K562 (cell line): ENCODE data around the gene YAF2. TPM values are rescaled to one million over a fixed set of nuclear protein-coding genes. Genes with fewer than 3 reads are reported as not detected.

ENCODE experiments used
- EGR1 ChIP-seq: fragments of 450-650 bp; conservative IDR thresholded peaks from 2 replicates; pipeline ENCODE4 v1.6.1; 2017; ENCODE audit warnings: mild to moderate bottlenecking
- ETS1 ChIP-seq: conservative IDR thresholded peaks from 2 replicates; pipeline ENCODE4 v1.6.1; 2011; ENCODE audit warnings: low read depth, mild to moderate bottlenecking, low read length; ENCODE audit not compliant: control insufficient read depth
- FIP1L1 ChIP-seq: fragments of 200-400 bp; formaldehyde crosslinking; IDR thresholded peaks from 2 replicates; pipeline ENCODE4 v1.6.1; 2018; ENCODE audit warnings: mild to moderate bottlenecking, low read depth, low read length; ENCODE audit not compliant: poor library complexity, severe bottlenecking
- FOXJ3 ChIP-seq: sonication (generic); formaldehyde crosslinking; IDR thresholded peaks from 2 replicates; pipeline ENCODE4 v1.4.0; 2020; ENCODE audit warnings: mild to moderate bottlenecking, missing genetic modification reagents
- GTF2F1 ChIP-seq: IDR thresholded peaks from 2 replicates; pipeline ENCODE4 v1.6.1; 2011; ENCODE audit warnings: low read depth, low read length, improper control_type of control experiment
- HNRNPK ChIP-seq: fragments of 200-400 bp; formaldehyde crosslinking; IDR thresholded peaks from one replicate; pipeline ENCODE4 v1.6.1; 2018; ENCODE audit warnings: mild to moderate bottlenecking, low read depth, low read length; ENCODE audit not compliant: poor library complexity, severe bottlenecking
- IRF2 ChIP-seq: sonication (generic); formaldehyde crosslinking; IDR thresholded peaks from 2 replicates; pipeline ENCODE4 v1.8.1; 2022; ENCODE audit warnings: mild to moderate bottlenecking, missing genetic modification reagents
- JUN ChIP-seq, 2 experiments: sonication (generic) in 1 of 2; formaldehyde crosslinking in 1 of 2; IDR thresholded peaks; 2 replicates each; pipeline versions ENCODE4 v1.6.1 to v1.8.0; 2012 to 2022; ENCODE audit warnings: borderline replicate concordance in 2 of 2, mild to moderate bottlenecking in 2 of 2, improper control_type of control experiment in 1 of 2, low read depth in 1 of 2, low read length in 1 of 2, missing genetic modification reagents in 1 of 2
- KAT2B ChIP-seq: IDR thresholded peaks from one replicate; pipeline ENCODE4 v1.6.1; 2012; ENCODE audit warnings: low read depth, mild to moderate bottlenecking, control low read depth, inconsistent platforms, low read length, moderate library complexity
- LCOR ChIP-seq: sonication (generic); formaldehyde crosslinking; IDR thresholded peaks from 2 replicates; pipeline ENCODE4 v1.8.0; 2022; ENCODE audit warnings: mild to moderate bottlenecking, missing genetic modification reagents
- MXD1 ChIP-seq: fragments of 250-450 bp; sonication (Bioruptor Pico); IDR thresholded peaks from 2 replicates; pipeline ENCODE4 v1.8.0; 2021; ENCODE audit warnings: borderline replicate concordance, mild to moderate bottlenecking, moderate library complexity; ENCODE audit not compliant: poor library complexity, severe bottlenecking
- RBM34 ChIP-seq: fragments of 200-400 bp; formaldehyde crosslinking; IDR thresholded peaks from 2 replicates; pipeline ENCODE4 v1.6.1; 2018; ENCODE audit warnings: low read length, borderline replicate concordance; ENCODE audit not compliant: insufficient read depth
- RFX1 ChIP-seq: fragments of 450-650 bp; IDR thresholded peaks from 2 replicates; pipeline ENCODE4 v1.6.1; 2016; ENCODE audit warnings: mild to moderate bottlenecking, moderate library complexity
- RHOXF2B ChIP-seq: fragments of 250-450 bp; sonication (Bioruptor Pico); conservative IDR thresholded peaks from 2 replicates; pipeline ENCODE4 v1.5.1; 2021
- SMARCC2 ChIP-seq: fragments of 450-650 bp; IDR thresholded peaks from 2 replicates; pipeline ENCODE4 v1.6.1; 2017; ENCODE audit warnings: antibody characterized with exemption, moderate library complexity, mild to moderate bottlenecking, low read depth
- SNAPC5 ChIP-seq: fragments of 250-450 bp; sonication (Bioruptor Pico); IDR thresholded peaks from 2 replicates; pipeline ENCODE4 v1.8.0; 2021; ENCODE audit warnings: moderate library complexity, mild to moderate bottlenecking, inconsistent platforms
- SRF ChIP-seq, 2 experiments: fragments of 250-450, 450-650 bp in 1 of 2; sonication (Bioruptor Pico) in 1 of 2; sonication (generic) in 1 of 2; formaldehyde crosslinking; IDR thresholded peaks; 2 replicates each; pipeline versions ENCODE4 v1.5.0 to v1.5.1; 2020 to 2022; ENCODE audit warnings: mild to moderate bottlenecking in 1 of 2, missing genetic modification reagents in 1 of 2
- SRSF1 ChIP-seq: fragments of 200-400 bp; formaldehyde crosslinking; IDR thresholded peaks from 2 replicates; pipeline ENCODE4 v1.6.1; 2017; ENCODE audit warnings: mild to moderate bottlenecking, low read depth, low read length, moderate library complexity
- TRIM25 ChIP-seq: fragments of 450-650 bp; IDR thresholded peaks from 2 replicates; pipeline ENCODE4 v1.7.0; 2016; ENCODE audit warnings: borderline replicate concordance
- ZBTB2 ChIP-seq: fragments of 450-650 bp; IDR thresholded peaks from 2 replicates; pipeline ENCODE4 v1.6.1; 2016; ENCODE audit warnings: antibody characterized with exemption
- ZNF217 ChIP-seq: sonication (generic); formaldehyde crosslinking; IDR thresholded peaks from 2 replicates; pipeline ENCODE4 v1.8.0; 2022; ENCODE audit warnings: mild to moderate bottlenecking, missing genetic modification reagents
- ZSCAN29 ChIP-seq: fragments of 450-650 bp; IDR thresholded peaks from 2 replicates; pipeline ENCODE4 v1.6.1; 2017
- polyA plus RNA-seq, 8 experiments: library from polyadenylated mRNA; depleted of rRNA in 4 of 8; stranded (reverse) in 5 of 8; unstranded in 3 of 8; fragments of >200 nt; fragmentation: Nextera tagmentation in 2 of 8; fragmentation: Illumina TruSeq in 1 of 8; extraction: Ambion mirVana in 2 of 8; extraction: Trizol in 1 of 8; gene quantifications; 2 replicates each; pipeline versions ENCODE4 v1.2.1 to v1.2.3, GENCODE V29; 2011 to 2014; ENCODE audit warnings: inconsistent platforms in 1 of 8, missing spikeins in 1 of 8
- total RNA-seq, 7 experiments: library from RNA; depleted of rRNA in 6 of 7; stranded (reverse); fragments of >200 nt in 6 of 7; fragmentation: Illumina TruSeq in 2 of 7; extraction: Trizol in 2 of 7; gene quantifications; 2 replicates each; pipeline versions ENCODE4 v1.2.1 to v1.2.3, GENCODE V29; 2011 to 2021; ENCODE audit warnings: low replicate concordance in 1 of 7

Gene YAF2
- total and polyA plus RNA-seq, 9 of the 15 experiments (the other 6 are each of a cell fraction or from before 2014, with no cell fraction given): 10.6 to 26.4 (median 21.3) TPM

GRCh38 chr12:42144408-42145196, 93.4 kb downstream of the YAF2 start, which contains the start of gene GXYLT1 (continued):
- TF ChIP-seq ZBTB2 (peak; percentile 84), SRSF1 (no peak), EGR1 (peak; percentile 93), LCOR (CRISPR knock-in tag) (no peak), TRIM25 (no peak), ETS1 (no peak), KAT2B (no peak), FIP1L1 (peak; percentile 72), FOXJ3 (no peak), SNAPC5 (CRISPR knock-in tag) (no peak), SRF (CRISPR knock-in tag; IDR thresholded peaks at IDR 0.05) (no peak), ZSCAN29 (no peak), RBM34 (0 out of 2 replicates have a peak, but pooled peaks have one; percentile 71), HNRNPK (peak; percentile 48), ZNF217 (CRISPR knock-in tag) (no peak), SMARCC2 (no peak), MXD1 (CRISPR knock-in tag) (no peak), RHOXF2B (CRISPR knock-in tag) (no peak), RFX1 (no peak), IRF2 (no peak), JUN (IDR thresholded peaks at IDR 0.05; ENCODE audit: borderline replicate concordance, low read depth, low read length) (no peak), JUN (CRISPR knock-in tag; IDR thresholded peaks at IDR 0.05; ENCODE audit: borderline replicate concordance) (no peak), GTF2F1 (peak; percentile 17; the same call in 1 of the 2 replicates)
